HCT116 (cell line): ENCODE results near the gene STAB1. TPM values are rescaled to one million over a fixed set of nuclear protein-coding genes. Genes with fewer than 3 reads are reported as not detected.

Experiments
- ATAC-seq: fragments of 200-7000 bp; cut with Tn5 transposase; 2 replicates; pipeline ENCODE4 v1.9.1; 2020; ENCODE audit warnings: mild to moderate bottlenecking, moderate library complexity
- BruUV-seq: library from RNA; stranded (reverse); fragments of 400-500 nt; replicated peaks from 2 replicates; lab custom pipeline; 2021; lab: Mats Ljungman, UMichigan
- CTCF ChIA-PET: fragments of 300-600 bp; sonication (Branson Sonifier 250); formaldehyde crosslinking; loops from one replicate; lab custom pipeline; 2021; ENCODE audit warnings: antibody characterized with exemption; lab: Charles Lee
- POLR2A ChIA-PET: fragments of 300-600, 350-600 bp; sonication (Branson Sonifier 250); formaldehyde crosslinking; loops from one replicate; lab custom pipeline; 2021; ENCODE audit warnings: antibody characterized with exemption; lab: Charles Lee
- RAD21 ChIA-PET, 2 experiments: fragments of 300-600 bp; sonication (Branson Sonifier 250); formaldehyde crosslinking; loops; one replicate each; lab custom pipeline; 2023; ENCODE audit warnings: low total read pairs in 2 of 2; ENCODE audit not compliant: uncharacterized antibody in 2 of 2, unreplicated experiment in 2 of 2, low non-redundant PET in 1 of 2; lab: Charles Lee
- DNase-seq: peaks from one replicate; pipeline ENCODE4 v3.0.0-alpha.2; 2010; ENCODE audit warnings: low read depth, low spot score
- H2AFZ ChIP-seq: fragments of 200-600 bp; shearing (Covaris generic), sonication (generic); 2 replicates; pipeline ENCODE4 v1.6.1; 2017; ENCODE audit warnings: low read depth, mixed run types, mixed read lengths, antibody characterized with exemption, low read length; ENCODE audit not compliant: poor library complexity, severe bottlenecking
- H3K27ac ChIP-seq: 2 replicates; pipeline ENCODE4 v1.5.1; 2012; ENCODE audit warnings: low read depth, low read length
- H3K27me3 ChIP-seq: fragments of 200-600 bp; sonication (generic); 2 replicates; pipeline ENCODE4 v1.6.1; 2016; ENCODE audit warnings: mixed run types, low read length, mixed read lengths; ENCODE audit not compliant: insufficient read depth
- H3K36me3 ChIP-seq, 2 experiments: fragments of 200-500 bp in 1 of 2; fragments of 200-600 bp in 1 of 2; sonication (Bioruptor generic) in 1 of 2; sonication (generic) in 1 of 2; 2 replicates each; pipeline versions ENCODE4 v1.5.1 to v1.6.1; 2014 to 2016; ENCODE audit warnings: low read length in 2 of 2, inconsistent platforms in 1 of 2, mixed read lengths in 1 of 2, mixed run types in 1 of 2; ENCODE audit not compliant: insufficient read depth in 2 of 2, control insufficient read depth in 1 of 2
- H3K4me1 ChIP-seq, 2 experiments: fragments of 200-600 bp in 1 of 2; sonication (generic) in 1 of 2; 2 replicates each; pipeline versions ENCODE4 v1.5.1 to v1.6.1; 2012 to 2017; ENCODE audit warnings: low read length in 2 of 2, inconsistent platforms in 1 of 2, mild to moderate bottlenecking in 1 of 2, mixed read lengths in 1 of 2, mixed run types in 1 of 2, moderate library complexity in 1 of 2; ENCODE audit not compliant: insufficient read depth in 2 of 2, control insufficient read depth in 1 of 2
- H3K4me2 ChIP-seq: fragments of 200-600 bp; sonication (generic); 2 replicates; pipeline ENCODE4 v1.6.1; 2017; ENCODE audit warnings: mixed run types, low read length, mixed read lengths
- H3K4me3 ChIP-seq, 2 experiments: fragments of 200-600 bp in 1 of 2; sonication (generic) in 1 of 2; replicated peaks in 1 of 2; 2 replicates each; pipeline ENCODE4 v1.5.1; 2011 to 2016; ENCODE audit warnings: low read length in 2 of 2, control low read depth in 1 of 2, low read depth in 1 of 2, mild to moderate bottlenecking in 1 of 2, mixed read lengths in 1 of 2, mixed run types in 1 of 2
- H3K79me2 ChIP-seq: fragments of 200-600 bp; sonication (generic); 2 replicates; pipeline ENCODE4 v1.6.1; 2017; ENCODE audit warnings: mild to moderate bottlenecking, mixed run types, low read length, moderate library complexity, mixed read lengths; ENCODE audit not compliant: insufficient read depth
- H3K9ac ChIP-seq: fragments of 200-600 bp; sonication (generic); 2 replicates; pipeline ENCODE4 v1.6.1; 2016; ENCODE audit warnings: low read length, mixed read lengths
- H3K9me2 ChIP-seq: fragments of 200-600 bp; sonication (generic), shearing (Covaris generic); 2 replicates; pipeline ENCODE4 v1.6.1; 2017; ENCODE audit warnings: mixed run types, mild to moderate bottlenecking, moderate library complexity; ENCODE audit not compliant: insufficient read depth
- H3K9me3 ChIP-seq, 2 experiments: fragments of 200-500 bp in 1 of 2; fragments of 200-600 bp in 1 of 2; sonication (Bioruptor generic) in 1 of 2; sonication (generic) in 1 of 2; 2 replicates each; pipeline ENCODE4 v1.6.1; 2014 to 2017; ENCODE audit warnings: low read length in 2 of 2, mixed read lengths in 2 of 2, inconsistent platforms in 1 of 2, low read depth in 1 of 2, mild to moderate bottlenecking in 1 of 2, mixed run types in 1 of 2, moderate library complexity in 1 of 2; ENCODE audit not compliant: control insufficient read depth in 1 of 2, insufficient read depth in 1 of 2
- H4K20me1 ChIP-seq: fragments of 200-600 bp; sonication (generic), shearing (Covaris generic); 2 replicates; pipeline ENCODE4 v1.6.1; 2017; ENCODE audit warnings: mixed run types, mild to moderate bottlenecking, moderate library complexity; ENCODE audit not compliant: insufficient read depth
- ATF3 ChIP-seq: IDR thresholded peaks from 2 replicates; pipeline ENCODE4 v1.6.1; 2012
- CBX3 ChIP-seq: IDR thresholded peaks from 2 replicates; pipeline ENCODE4 v1.6.1; 2012; ENCODE audit warnings: low read depth
- EGR1 ChIP-seq: IDR thresholded peaks from 2 replicates; pipeline ENCODE4 v1.6.1; 2012; ENCODE audit warnings: low read depth
- EZH2phosphoT487 ChIP-seq: fragments of 200-600 bp; IDR thresholded peaks from 2 replicates; pipeline ENCODE4 v1.6.1; 2018; ENCODE audit warnings: antibody characterized with exemption, borderline replicate concordance
- FOSL1 ChIP-seq: IDR thresholded peaks from 2 replicates; pipeline ENCODE4 v1.6.1; 2012; ENCODE audit warnings: low read depth
- POLR2A ChIP-seq: IDR thresholded peaks from 2 replicates; pipeline ENCODE4 v1.7.0; 2011; ENCODE audit warnings: borderline replicate concordance; ENCODE audit not compliant: insufficient read depth, insufficient read length; ENCODE audit errors: extremely low read depth
- POLR2AphosphoS5 ChIP-seq: IDR thresholded peaks from 2 replicates; pipeline ENCODE4 v1.6.1; 2011; ENCODE audit warnings: mild to moderate bottlenecking, low read depth, low read length, moderate library complexity
- RAD21 ChIP-seq: IDR thresholded peaks from 2 replicates; pipeline ENCODE4 v1.6.1; 2012; ENCODE audit warnings: low read depth, mild to moderate bottlenecking
- REST ChIP-seq: IDR thresholded peaks from 2 replicates; pipeline ENCODE4 v1.6.1; 2012; ENCODE audit warnings: low read depth
- SRF ChIP-seq: IDR thresholded peaks from 2 replicates; pipeline ENCODE4 v1.6.1; 2012; ENCODE audit warnings: low read depth
- TCF7L2 ChIP-seq: IDR thresholded peaks from 2 replicates; pipeline ENCODE4 v1.7.0; 2011; ENCODE audit warnings: borderline replicate concordance, inconsistent platforms; ENCODE audit not compliant: insufficient read depth, insufficient read length; ENCODE audit errors: extremely low read depth
- ZNF274 ChIP-seq: fragments of 200-500 bp; sonication (Bioruptor generic); IDR thresholded peaks from 2 replicates; pipeline ENCODE4 v1.6.1; 2014; ENCODE audit warnings: mild to moderate bottlenecking, low read depth, low read length, inconsistent platforms
- intact Hi-C: fragments of 100-400 bp; cut with micrococcal nuclease; formaldehyde crosslinking; loops from 2 replicates; pipeline ENCODE4 v1.10.0; 2022
- total RNA-seq: library from RNA; stranded (reverse); gene quantifications from one replicate; pipeline ENCODE4 v1.2.1, GENCODE V29; 2021; ENCODE audit not compliant: unreplicated experiment

STAB1 gene
- total RNA-seq, 1 experiment from 2014 or later: 0.44 TPM

- no peak for TF ChIP-seq CBX3
- TF ChIP-seq RAD21: no peak
- no peak for TF ChIP-seq SRF
- H3K4me2 ChIP-seq: no peak overlapping the region
- no peaks in the 10 kb centered on the region for H3K9me2 ChIP-seq
- H3K9ac ChIP-seq: no peak overlapping the region
- H3K4me3 ChIP-seq: no peak overlapping the region
- RAD21 ChIA-PET: no interaction called here
- DNase-seq (no peak), ATAC-seq (peak; percentile 23; the same call in 1 of the 2 replicates)
- no peaks in the 10 kb centered on the region for H4K20me1 ChIP-seq
- H3K9me3 ChIP-seq: no peaks in the 10 kb centered on the region
- intact Hi-C loops: loop anchor here (1.0 to 10.0 kb wide), 2 partner anchors 210 to 602 kb away; no protein-coding TSS in a partner anchor
- no peak overlapping the region for H3K27ac ChIP-seq
- POLR2A ChIA-PET: no interaction called here
- CTCF ChIA-PET: no interaction called here
- H3K4me1 ChIP-seq: no peaks in the 10 kb centered on the region
- no peak overlapping the region for H2AFZ ChIP-seq
- H3K79me2 ChIP-seq: peaks cover 8% of the 10 kb centered on the region
- H3K36me3 ChIP-seq: peaks cover 26 to 35% of the 10 kb centered on the region in 2 experiments
- no TSS peak for BruUV-seq
- no peaks in the 10 kb centered on the region for H3K27me3 ChIP-seq
Observed at GRCh38 chr3:52472239-52473000, 22.7 kb upstream of the STAB1 start.

DNA sequence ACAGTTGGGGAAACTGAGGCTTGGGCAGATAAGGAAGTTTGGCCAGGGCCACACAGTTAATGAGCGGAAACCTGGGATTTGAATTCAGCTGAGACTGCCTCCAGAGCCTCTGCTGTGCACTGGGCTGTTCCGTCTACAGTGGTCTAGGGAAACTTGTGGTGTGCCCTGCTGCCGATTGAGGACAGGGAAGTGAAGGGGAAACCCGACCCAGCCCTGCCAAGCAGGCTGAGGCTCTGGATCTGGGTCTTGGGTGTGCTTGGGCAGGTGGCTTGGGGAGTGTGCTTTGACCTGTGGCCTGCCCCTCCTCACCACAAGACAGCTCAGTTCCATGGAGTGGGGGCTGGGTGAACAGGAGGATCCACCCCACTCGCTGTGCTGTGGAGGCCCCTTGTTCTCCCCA, 22.1 kb upstream of the STAB1 start:
- ATAC-seq: no peak
- H3K4me2 ChIP-seq: no peak overlapping the region
- H2AFZ ChIP-seq: no peak overlapping the region
- H3K9me2 ChIP-seq: no peaks in the 10 kb centered on the region
- H3K79me2 ChIP-seq: peaks cover 6% of the 10 kb centered on the region
- H3K4me3 ChIP-seq: no peak overlapping the region
- ChIA-PET RAD21 (no interaction called here), POLR2A (no interaction called here), CTCF (no interaction called here)
- no peaks in the 10 kb centered on the region for H3K4me1 ChIP-seq
- no peak for DNase-seq
- BruUV-seq: no TSS peak
- no peaks in the 10 kb centered on the region for H3K9me3 ChIP-seq
- TF ChIP-seq EZH2phosphoT487: no peak
- TF ChIP-seq POLR2AphosphoS5: no peak
- no peak for TF ChIP-seq EGR1
- no peak for TF ChIP-seq POLR2A
- TF ChIP-seq TCF7L2: no peak
- no peak for TF ChIP-seq CBX3
- TF ChIP-seq SRF: no peak
- TF ChIP-seq ATF3: no peak
- TF ChIP-seq REST: no peak
- no peak for TF ChIP-seq RAD21
- no peak for TF ChIP-seq ZNF274
- TF ChIP-seq FOSL1: no peak
- no peaks in the 10 kb centered on the region for H3K27me3 ChIP-seq
- no peak overlapping the region for H3K27ac ChIP-seq
- no peak overlapping the region for H3K9ac ChIP-seq
- peaks cover 28 to 36% of the 10 kb centered on the region in 2 experiments for H3K36me3 ChIP-seq
- intact Hi-C loops: loop anchor here (10.0 kb wide), 1 partner anchor 602 kb away; no protein-coding TSS in a partner anchor
- no peaks in the 10 kb centered on the region for H4K20me1 ChIP-seq
